NCI-H1105 treated with DMSO at 0.1 percent for 48 hours (cell line): ENCODE measurements around the gene CNOT8.
A peak's percentile ranks its signal among the peaks of the same experiment; 100 is the strongest.
"Not testable (repeated sequence)": the region's sequence is repeated elsewhere in the genome, so short reads cannot be mapped to it uniquely, and the experiment has no call there.

Experiments used
- DNase-seq: peaks from one replicate; lab custom pipeline; 2025; lab: John Stamatoyannopoulos, UW

Gene CNOT8

DNA sequence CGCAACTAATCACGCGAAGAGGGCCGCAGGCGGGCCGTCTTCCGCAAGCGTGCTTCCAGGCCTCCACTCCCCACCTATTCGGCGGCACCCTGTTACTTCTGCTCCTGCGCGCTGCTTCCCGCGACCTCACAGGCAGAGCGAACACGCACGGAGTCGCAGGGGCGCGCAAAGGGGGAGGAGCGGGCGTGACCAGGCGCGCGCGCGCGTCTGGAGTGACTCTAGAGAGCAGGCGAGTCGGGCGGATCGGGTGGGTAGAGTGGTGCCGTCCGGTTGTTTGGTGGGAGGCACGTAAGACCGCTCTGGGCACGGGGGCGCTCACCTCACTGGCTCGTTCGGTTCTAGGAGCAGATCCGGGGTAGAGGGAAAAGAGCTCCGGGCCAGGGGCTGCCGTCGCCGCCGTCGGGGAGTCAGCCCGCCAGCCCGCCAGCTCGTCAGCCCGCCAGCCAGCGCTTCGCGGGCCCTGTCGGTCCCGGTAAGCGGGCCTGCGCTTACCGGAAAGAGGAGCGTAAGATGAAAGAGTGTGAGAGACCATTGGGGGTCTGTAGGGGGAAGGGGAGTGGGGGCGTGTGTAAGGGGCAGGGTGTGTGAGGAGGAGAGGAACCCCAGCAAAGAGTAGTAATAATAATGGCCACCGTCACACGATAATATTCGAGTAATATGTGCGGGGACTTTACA lies at the start of gene CNOT8:
CNOT8 (plus strand) TSS at position 331 of the 675 bp plus-strand sequence. CDS start 4,652 bp downstream, outside the sequence.
- DNase-seq, result peak; percentile 86

DNA sequence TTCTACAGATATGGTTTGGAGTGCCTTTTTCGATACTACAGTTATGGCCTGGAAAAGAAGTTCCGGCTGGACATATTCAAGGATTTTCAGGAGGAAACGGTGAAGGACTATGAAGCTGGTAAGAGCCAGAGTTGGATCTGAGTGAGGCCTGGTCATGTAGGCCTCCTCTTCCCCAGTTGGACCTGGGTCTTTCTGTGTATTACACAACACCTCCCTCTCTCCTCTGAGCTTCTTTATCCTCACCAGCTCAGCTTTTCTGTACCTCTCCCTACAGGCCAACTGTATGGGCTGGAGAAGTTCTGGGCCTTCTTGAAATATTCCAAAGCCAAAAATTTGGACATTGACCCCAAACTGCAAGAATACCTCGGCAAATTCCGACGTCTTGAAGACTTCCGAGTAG lies 47.2 kb upstream of the CNOT8 start:
- DNase-seq, result no peak

- no peak for DNase-seq
Measured at GRCh38 chr5:154811653-154812465, 46.6 kb upstream of the CNOT8 start.

GRCh38 chr5:154813158-154813557 lies 45.3 kb upstream of the CNOT8 start:
- DNase-seq, result no peak

DNA sequence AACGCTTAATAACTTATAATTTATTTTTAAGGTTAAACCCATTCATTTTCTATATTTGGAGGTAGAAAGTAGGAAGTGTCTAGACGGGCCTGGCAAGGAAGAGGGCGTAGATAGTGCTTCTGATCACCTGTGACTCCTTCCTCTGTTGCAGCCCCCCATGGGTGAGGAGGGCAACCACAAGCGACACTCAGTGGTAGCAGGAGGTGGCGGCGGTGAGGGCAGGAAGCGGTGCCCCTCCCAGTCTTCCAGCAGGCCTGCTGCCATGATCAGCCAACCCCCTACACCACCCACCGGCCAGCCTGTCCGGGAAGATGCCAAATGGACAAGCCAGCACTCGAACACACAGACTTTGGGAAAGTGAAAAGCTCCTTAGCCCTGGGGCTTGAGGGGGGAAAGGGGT lies 44.7 kb upstream of the CNOT8 start:
- no peak for DNase-seq

DNA sequence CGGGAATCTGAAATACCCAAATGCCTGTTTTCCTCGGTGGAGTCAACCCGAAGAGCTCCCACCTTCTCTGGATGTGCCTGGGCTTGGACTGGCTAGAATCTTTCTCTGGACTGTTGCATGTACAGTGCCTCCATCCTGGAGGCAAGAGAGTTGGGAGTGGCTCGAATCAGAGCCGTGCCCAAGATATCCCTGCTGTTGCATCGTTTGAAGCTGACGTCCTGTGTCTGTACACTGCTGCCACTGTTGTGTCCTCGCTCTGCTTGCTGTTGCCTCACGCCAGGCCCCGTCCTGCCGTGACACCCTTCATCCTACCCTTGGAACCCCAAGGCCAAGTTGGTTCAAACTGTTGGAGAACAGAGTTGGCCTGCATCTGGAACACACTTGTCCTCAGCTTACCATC lies 43.4 kb upstream of the CNOT8 start:
- no peak for DNase-seq

DNA sequence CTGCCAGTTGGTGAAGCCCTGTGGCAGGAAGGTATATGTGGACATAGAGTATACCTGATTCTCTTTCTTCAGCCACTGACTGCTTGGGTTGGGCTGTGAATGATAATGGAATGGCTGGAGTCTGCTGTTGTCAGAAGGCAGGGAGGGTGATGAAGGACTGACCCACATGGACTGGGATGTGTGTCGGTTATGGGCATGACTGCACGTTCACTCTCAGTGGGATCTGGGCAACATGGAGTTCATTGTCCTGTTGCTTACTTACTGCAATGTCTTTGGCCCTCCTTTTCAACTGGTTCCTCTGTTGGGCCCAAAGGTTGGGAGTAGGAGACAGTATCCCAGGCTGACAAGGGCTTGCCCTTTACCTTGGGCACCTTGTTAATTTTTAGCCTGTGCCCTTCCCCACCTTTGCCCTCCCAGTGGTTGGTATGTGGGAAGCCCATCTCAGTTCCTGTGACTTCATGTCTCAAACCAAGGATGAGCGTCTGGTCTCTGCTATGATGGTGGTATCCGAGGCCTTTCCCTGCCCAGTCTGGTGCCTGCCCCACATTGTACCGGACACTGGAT lies 42.7 kb upstream of the CNOT8 start:
- DNase-seq, result no peak

GRCh38 chr5:154816891-154817492 lies 41.4 kb upstream of the CNOT8 start:
- no peak for DNase-seq

- no peak for DNase-seq
Measured at GRCh38 chr5:154817815-154818214, 40.6 kb upstream of the CNOT8 start.

DNA sequence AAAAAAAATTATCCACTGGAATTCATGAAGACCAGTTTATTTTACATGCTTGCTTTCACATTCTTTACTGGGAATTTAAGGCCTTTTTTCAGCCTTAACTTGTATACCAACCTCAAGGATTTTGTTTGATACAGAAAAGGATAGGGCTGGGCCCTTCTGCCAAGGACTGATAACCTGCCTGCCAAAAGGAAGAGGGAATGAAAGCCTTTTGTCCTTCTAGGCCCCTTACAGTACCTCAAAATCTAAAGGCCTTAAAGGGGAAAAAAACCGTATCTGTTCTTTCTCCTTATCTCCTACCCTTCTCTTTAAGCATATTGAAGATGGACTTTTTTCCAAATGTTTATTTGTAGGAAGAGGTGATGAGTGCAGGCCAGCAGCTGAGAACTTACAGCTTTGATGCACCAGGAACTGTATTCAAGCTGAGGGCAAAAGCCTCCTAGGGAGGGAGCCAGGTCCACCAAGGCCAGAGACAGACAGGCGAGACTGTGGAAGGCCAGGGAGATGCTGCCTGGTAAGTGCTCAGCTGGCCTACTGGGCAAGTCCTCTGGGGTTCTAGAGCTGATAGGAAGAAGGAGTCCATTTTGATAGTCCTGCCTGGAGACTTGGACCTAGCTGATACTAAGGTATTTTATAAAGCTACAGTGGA lies 39.8 kb upstream of the CNOT8 start:
- DNase-seq, result no peak

DNA sequence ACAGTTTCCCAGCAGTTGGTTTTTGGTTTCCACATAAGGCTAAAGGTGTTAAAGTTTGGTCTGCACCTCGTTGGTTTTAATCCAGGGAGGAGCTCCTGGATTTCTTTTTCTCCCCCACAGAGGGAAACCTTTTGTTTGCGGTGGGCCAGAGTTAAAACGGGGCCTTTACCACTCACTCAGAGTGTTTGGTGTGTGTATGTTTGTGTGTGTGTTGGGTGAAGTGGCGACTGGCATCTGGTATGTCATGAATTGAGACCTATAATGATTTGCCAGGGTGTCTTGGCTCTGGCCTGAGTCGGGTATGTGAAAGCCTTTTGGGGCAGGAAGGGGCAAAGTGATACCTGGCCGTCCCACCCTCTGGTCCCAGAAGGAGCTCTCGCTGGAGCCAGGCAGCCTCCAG lies 38.9 kb upstream of the CNOT8 start:
- DNase-seq, result no peak

GRCh38 chr5:154820383-154820782 lies 38.0 kb upstream of the CNOT8 start:
- DNase-seq, result no peak

- not testable (repeated sequence) for DNase-seq
Measured at GRCh38 chr5:154822896-154823295, 35.5 kb upstream of the CNOT8 start.

DNA sequence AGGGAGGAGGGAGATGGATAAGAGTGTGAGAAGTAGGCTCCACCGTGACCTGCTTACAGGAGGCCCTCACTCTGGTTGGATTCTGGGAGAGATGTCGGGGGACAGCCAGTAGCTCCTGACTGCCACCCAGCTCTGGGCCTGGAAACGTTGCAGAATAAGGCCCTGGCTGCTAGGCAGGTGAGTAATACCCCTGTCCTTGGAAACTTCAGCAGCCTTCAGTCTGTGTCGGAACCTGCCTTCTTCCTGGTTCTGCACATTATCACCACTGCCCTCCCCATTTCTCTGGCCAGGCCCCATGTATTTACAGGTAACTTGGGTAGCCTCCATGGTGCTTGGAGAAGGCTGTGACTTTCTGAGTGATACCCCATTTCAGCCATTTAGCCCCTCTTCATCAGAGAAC lies 34.8 kb upstream of the CNOT8 start:
- DNase-seq, result no peak

- DNase-seq, result no peak
Measured at GRCh38 chr5:154824070-154824469, 34.4 kb upstream of the CNOT8 start.

- no peak for DNase-seq
Measured at GRCh38 chr5:154829181-154829588, 29.2 kb upstream of the CNOT8 start.

GRCh38 chr5:154829589-154830218 lies 28.7 kb upstream of the CNOT8 start:
- DNase-seq, result no peak

GRCh38 chr5:154830219-154830595 lies 28.2 kb upstream of the CNOT8 start:
- no peak for DNase-seq

GRCh38 chr5:154830596-154830995 lies 27.8 kb upstream of the CNOT8 start:
- no peak for DNase-seq

DNA sequence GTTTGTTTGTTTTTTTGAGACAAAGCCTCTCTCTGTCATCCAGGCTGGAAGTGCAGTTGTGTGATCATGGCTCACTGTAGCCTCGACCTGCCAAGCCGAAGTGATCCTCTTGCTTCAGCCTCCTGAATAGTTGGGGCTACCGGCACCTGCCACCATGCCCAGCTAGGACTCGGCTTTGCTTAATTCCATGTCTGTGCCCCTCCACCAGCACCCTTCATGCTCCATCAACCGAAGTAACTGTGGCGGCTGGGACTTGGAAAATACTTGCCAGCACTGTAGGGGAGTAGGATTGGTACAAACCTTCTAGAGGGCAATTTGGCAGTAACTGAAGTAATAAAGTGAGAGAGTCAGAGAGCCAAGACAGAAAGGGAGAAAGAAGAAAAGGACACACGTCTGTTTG lies 27.0 kb upstream of the CNOT8 start:
- no peak for DNase-seq

- not testable (repeated sequence) for DNase-seq
Measured at GRCh38 chr5:154832804-154833203, 25.6 kb upstream of the CNOT8 start.

DNA sequence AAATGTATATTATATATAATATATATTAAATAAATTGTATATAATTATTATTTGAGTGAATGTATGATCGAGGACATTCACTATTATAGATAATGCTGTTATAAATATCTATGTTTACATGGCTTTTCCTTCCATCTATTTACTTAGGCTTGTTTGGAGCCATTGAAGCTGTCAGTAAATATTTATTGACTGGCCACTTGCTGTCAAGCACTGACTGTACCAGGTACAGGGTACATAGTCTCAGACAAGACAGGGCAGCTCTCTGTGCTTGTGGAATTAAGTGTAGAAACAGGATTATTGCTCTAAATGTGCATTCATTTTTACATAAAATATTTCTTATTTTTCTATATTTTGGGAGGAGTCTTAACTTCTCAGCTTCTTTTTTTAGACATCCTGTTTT lies 24.4 kb upstream of the CNOT8 start:
- DNase-seq, result no peak
